ENCODE measurements around the gene FANCC. TPM values are rescaled to one million over a fixed set of nuclear protein-coding genes. Genes with fewer than 3 reads are reported as not detected.

Gene FANCC
- total RNA-seq, 1 donor from 2014 or later: 9.3 TPM

DNA sequence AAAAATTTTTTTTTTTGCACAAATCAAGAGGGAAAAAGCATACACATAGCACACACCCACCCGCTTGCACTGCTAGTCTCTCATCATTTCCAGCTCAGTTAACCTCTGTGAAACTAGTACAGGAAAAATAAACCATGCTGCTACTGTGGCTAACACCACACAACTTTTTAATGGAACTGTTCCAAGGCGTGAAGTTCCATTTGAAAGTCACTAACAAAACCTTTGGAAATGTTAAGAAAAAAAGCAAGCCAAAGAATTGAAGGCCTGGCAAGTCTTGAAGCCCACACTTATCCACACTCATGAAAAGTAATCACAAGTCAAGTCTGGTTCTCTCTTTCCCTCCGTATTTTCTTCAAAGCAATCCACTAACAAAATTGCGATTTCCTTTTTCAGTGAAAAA is 116.3 kb downstream of the FANCC start:
- no peak overlapping the region for H3K27ac Mint-ChIP-seq (ENCODE audit: unreplicated experiment)
- H3K9me3 Mint-ChIP-seq (ENCODE audit: low read depth): no peaks in the 10 kb centered on the region
- TF ChIP-seq, protein P1, sequence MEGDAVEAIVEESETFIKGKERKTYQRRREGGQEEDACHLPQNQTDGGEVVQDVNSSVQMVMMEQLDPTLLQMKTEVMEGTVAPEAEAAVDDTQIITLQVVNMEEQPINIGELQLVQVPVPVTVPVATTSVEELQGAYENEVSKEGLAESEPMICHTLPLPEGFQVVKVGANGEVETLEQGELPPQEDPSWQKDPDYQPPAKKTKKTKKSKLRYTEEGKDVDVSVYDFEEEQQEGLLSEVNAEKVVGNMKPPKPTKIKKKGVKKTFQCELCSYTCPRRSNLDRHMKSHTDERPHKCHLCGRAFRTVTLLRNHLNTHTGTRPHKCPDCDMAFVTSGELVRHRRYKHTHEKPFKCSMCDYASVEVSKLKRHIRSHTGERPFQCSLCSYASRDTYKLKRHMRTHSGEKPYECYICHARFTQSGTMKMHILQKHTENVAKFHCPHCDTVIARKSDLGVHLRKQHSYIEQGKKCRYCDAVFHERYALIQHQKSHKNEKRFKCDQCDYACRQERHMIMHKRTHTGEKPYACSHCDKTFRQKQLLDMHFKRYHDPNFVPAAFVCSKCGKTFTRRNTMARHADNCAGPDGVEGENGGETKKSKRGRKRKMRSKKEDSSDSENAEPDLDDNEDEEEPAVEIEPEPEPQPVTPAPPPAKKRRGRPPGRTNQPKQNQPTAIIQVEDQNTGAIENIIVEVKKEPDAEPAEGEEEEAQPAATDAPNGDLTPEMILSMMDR (IDR thresholded peaks at IDR 0.05): no peak
- DNase-seq (ENCODE audit: low spot score): no peak
- no peaks in the 10 kb centered on the region for H3K27me3 Mint-ChIP-seq (ENCODE audit: low read depth)
- H3K4me1 Mint-ChIP-seq (ENCODE audit: low read depth): peaks cover 56% of the 10 kb centered on the region
- H3K4me3 Mint-ChIP-seq (ENCODE audit: unreplicated experiment): no peak overlapping the region
- no peaks in the 10 kb centered on the region for H3K36me3 Mint-ChIP-seq (ENCODE audit: low read depth)

DNA sequence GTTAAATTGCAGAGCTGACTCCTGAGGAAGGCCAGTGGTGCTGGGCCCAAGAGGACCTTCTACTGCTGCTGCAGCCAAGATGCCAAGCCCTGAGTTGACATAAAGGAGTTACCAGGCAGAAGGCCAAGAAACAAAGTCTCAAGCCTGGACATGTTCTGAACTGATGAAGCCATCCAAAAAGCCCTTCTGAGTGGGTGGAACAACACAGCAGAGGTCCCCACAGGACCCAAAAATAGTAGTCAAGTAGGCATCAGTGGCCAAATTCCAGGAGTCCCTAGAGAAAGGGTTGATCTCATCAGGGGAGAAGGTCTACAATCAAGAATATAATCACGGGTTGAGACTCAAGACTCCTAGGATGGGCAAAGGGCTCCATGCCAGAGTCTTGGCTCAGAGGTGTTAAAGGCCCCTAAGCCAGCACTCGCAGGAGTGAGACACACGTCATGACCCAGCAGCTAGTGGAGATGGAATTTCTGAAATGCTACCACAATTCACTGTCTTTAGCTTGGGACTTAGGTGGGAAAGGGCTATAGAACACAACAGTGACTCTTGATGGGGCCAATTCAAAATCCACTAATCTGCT is 119.7 kb downstream of the FANCC start:
- H3K27ac Mint-ChIP-seq (ENCODE audit: unreplicated experiment): peak overlapping the region; percentile 96
- TF ChIP-seq, protein P1 (IDR thresholded peaks at IDR 0.05): no peak
- no peak for DNase-seq (ENCODE audit: low spot score)
- no peaks in the 10 kb centered on the region for H3K27me3 Mint-ChIP-seq (ENCODE audit: low read depth)
- no peak overlapping the region for H3K4me3 Mint-ChIP-seq (ENCODE audit: unreplicated experiment)
- H3K36me3 Mint-ChIP-seq (ENCODE audit: low read depth): no peaks in the 10 kb centered on the region
- no peaks in the 10 kb centered on the region for H3K9me3 Mint-ChIP-seq (ENCODE audit: low read depth)
- H3K4me1 Mint-ChIP-seq (ENCODE audit: low read depth): peaks cover 51% of the 10 kb centered on the region

DNA sequence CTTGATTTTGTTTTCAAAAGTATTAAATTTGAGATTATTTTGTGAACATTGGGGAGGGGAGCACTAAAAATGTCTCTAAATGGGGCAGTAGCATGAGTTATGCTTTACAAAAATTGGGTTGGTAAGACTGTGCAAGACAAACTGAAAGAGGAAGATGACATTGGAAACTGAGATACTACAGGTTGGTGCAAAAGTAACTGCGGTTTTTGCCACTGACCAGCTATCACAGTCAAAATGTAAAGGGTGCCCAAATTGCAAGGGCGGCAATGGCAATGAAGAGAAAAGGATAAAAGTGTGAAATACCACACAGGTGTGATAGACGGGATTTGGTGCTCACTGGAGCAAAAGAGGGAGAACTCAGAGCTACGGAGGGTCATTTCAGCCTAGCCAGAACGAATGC is 124.0 kb downstream of the FANCC start:
- no peak overlapping the region for H3K4me3 Mint-ChIP-seq (ENCODE audit: unreplicated experiment)

DNA sequence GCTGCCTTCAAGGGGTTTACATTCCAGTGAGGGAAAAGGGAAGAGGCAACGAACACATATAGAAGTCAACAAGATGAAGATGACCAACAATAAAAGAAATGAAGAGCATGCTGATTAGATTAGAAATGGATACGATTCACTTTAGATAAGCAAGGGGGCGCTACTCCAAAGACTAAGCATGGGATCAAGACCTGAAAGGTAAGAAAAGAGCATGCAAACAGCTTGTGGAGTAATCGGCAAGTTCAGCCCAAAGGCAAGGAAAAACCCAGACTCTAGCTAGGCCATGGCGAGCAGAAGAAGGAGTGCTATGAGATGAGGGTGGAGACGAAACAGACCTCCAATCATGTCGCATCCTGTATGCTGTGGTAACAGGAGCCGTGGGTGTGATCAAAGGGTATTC is 124.4 kb downstream of the FANCC start:
- Mint-ChIP-seq H3K4me3 (ENCODE audit: unreplicated experiment) (no peak overlapping the region), H3K4me1 (ENCODE audit: low read depth) (peaks cover 61% of the 10 kb centered on the region), H3K36me3 (ENCODE audit: low read depth) (no peaks in the 10 kb centered on the region), H3K27me3 (ENCODE audit: low read depth) (no peaks in the 10 kb centered on the region), H3K9me3 (ENCODE audit: low read depth) (no peaks in the 10 kb centered on the region), H3K27ac (ENCODE audit: unreplicated experiment) (no peak overlapping the region)
- TF ChIP-seq, protein P1 (IDR thresholded peaks at IDR 0.05): peak; percentile 46
- no peak for DNase-seq (ENCODE audit: low spot score)

More for the DNA sequence above, 124.0 kb downstream of the FANCC start:
- H3K27ac Mint-ChIP-seq (ENCODE audit: unreplicated experiment): no peak overlapping the region
- peaks cover 61% of the 10 kb centered on the region for H3K4me1 Mint-ChIP-seq (ENCODE audit: low read depth)
- no peaks in the 10 kb centered on the region for H3K36me3 Mint-ChIP-seq (ENCODE audit: low read depth)
- H3K9me3 Mint-ChIP-seq (ENCODE audit: low read depth): no peaks in the 10 kb centered on the region
- TF ChIP-seq, protein P1 (IDR thresholded peaks at IDR 0.05): no peak
- no peaks in the 10 kb centered on the region for H3K27me3 Mint-ChIP-seq (ENCODE audit: low read depth)
- DNase-seq (ENCODE audit: low spot score): no peak

DNA sequence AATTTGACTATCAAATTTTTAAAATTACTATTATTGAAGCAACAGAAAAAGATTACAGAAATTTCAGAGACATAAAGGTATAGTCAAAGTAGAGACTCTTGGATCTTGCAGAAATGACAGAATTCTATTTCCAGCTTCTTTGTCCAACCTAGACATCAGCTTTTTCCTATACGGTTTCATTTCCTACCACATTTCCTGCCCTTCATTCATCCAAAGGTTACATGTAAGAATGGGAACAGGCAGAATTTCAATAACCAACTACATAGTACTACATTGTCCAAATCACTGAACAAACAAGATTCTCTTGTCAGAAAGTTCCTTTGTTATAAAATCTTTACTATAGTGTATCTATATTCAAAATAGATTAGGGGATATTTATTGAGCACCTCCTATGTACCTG is 124.9 kb downstream of the FANCC start:
- Mint-ChIP-seq H3K4me1 (ENCODE audit: low read depth) (peaks cover 60% of the 10 kb centered on the region), H3K4me3 (ENCODE audit: unreplicated experiment) (no peak overlapping the region), H3K27me3 (ENCODE audit: low read depth) (no peaks in the 10 kb centered on the region), H3K9me3 (ENCODE audit: low read depth) (no peaks in the 10 kb centered on the region), H3K36me3 (ENCODE audit: low read depth) (no peaks in the 10 kb centered on the region), H3K27ac (ENCODE audit: unreplicated experiment) (no peak overlapping the region)
- no peak for DNase-seq (ENCODE audit: low spot score)
- TF ChIP-seq, protein P1 (IDR thresholded peaks at IDR 0.05): no peak
